IPS DF 19.7 (cell line): ENCODE data around the gene PLIN3.
"Not testable (repeated sequence)": the region's sequence is repeated elsewhere in the genome, so short reads cannot be mapped to it uniquely, and the experiment has no call there.

ENCODE experiments used
- DNase-seq: peaks from one replicate; pipeline ENCODE4 v3.0.0-alpha.2; 2013; ENCODE audit warnings: low read depth, low spot score

The PLIN3 gene

GRCh38 chr19:4867534-4868285, at the start of gene PLIN3:
Gene PLIN3 (minus strand): TSS chr19:4867667. CDS start chr19:4861394, 6,273 bp downstream.
- no peak for DNase-seq

DNA sequence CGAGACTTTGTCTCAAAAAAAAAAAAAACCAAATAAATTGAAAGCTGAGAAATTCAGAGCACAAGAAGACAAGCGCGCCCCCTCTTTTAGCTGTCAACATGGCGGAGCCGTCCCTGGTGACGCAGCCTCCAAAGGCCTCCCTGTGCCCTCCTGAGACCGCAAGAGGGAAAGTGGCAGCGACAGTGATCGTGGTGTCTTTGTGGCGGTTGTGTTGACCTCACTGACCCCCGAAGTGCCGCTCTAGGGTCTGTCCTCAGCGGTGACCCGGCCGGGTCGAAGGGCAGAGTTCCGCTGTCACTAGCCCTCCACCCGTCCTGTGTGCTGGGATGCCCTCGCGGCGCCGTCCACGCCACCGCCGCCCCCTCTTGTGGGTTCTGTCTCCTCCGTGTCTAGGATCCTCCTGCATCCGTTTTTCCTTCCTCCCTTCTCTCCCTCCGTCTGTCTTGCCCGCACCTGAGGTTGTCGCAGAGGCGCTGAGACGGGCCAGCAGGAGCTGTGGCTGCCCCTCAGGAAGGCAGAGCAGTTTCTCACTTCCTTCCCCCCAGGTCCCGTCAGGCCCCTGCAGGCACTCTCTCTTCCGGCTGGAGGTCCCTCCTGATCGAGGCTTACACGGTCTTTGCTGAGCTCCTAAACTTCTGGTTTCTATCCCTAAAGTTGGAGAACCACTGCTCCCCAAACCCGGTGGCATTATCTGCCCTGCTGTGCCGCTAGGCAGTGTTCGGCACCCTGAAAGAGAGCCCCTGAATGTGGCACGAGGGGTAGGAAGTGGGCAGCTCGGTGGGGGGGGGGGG, 49.0 kb upstream of the PLIN3 start:
- no peak for DNase-seq

DNA sequence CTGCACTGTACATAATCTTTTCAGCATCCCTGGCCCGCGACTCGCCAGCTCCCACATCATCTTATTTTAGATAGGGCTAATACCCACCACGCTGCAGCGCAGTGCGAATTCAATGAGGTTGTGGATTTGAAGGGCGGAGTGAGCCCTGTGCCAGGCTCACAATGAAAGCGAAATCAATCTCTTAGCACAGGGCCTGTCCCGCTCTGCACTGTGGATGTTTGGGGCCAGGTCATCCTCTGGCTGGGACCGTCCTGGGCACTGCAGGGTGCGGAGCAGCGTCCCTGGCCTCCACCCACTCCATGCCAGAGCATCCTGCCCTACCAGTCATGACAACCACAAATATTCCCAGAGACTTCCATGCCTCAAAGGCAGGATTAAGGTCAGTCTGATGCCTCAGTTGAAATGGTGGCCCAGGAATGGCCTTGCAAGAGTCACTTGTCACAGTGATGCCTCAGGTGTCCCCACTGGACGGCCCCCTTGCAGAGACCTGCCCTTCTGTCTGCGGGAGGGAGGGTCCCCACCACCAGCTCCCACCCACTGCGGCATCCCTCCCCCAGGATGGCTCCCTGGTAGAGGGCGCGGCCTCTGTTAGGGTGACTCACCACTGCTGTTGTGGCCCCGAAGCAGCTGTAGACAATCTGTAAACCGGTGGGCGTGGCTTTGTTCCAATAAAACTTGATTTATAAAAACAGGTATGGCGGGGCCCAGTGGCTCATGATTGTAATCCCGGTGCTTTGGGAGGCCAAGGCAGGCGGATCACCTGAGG, 47.5 kb upstream of the PLIN3 start:
- no peak for DNase-seq

DNA sequence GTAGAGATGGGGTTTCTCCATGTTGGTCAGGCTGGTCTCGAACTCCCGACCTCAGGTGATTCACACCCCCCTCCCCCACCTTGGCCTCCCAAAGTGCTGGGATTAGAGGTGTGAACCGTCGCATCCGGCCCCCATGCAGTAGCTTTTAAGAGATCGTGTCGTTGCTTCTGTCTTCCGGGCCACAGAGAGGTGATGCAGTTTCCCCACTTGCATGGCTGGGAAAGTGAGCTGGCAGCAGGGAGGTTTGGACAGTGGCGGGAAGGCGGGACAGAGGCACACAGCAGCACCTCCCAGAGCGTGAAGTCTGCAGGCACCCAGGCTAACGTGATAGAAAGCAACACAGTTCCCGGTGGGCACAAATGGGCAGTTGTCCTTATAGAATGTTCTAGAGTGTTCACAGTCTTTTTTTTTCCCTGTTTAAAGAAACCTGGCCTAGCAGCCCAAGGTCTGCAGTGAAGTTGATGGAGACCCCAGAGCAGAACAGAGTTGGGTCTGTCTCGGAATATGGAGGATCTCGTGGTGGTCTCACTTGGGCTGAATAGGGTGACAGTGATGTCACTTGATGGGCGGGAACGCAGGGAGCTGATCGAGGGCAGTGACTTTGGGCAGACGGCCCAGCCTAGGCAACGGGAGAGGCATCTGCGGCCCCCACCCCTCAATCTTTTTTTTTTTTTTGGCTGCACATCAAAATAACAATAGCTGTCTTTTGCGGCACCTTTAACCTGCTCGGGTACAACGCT, 46.7 kb upstream of the PLIN3 start:
- DNase-seq: no peak

DNA sequence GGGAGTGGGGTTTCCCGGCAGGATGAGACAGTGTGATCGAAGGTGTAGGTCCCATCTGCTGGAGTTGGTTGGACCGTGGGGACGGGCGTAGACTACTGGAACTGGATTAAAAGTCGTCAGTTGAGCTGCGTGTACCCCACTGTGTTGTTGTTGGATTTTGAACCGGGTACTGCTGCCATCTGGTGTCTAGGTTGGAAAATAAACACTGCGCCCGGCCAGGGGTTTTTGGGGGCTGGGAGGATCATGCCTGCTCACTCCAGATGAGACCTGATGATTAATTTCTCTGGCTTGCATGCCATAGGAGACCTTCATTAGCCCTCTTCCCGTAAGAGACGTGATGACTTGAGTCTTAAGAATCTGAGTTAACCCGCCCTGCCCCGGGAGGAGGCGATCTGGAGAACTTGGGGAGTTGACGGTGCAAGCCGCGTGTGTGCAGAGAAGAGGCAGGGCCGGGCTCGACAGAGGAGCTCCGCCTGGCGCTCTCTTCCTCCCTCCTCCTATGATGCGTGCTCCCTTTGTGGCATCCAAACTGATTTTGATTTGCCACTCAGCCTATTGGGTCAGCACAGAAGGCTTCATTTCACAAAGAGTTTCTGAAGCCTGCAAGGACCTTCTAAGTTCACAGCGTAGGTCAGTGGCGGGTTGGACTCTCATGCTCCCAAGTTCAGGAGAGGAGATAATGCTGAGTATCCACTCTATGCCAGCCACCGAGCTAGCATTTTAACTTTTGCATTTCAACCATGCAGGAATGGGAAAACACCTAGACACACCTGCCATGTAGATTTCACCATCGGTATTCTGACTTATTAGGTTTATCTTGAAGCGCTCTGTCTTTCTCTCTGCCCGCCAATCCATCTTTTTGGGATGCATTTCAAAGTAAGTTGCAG, 44.6 kb upstream of the PLIN3 start:
- no peak for DNase-seq

DNA sequence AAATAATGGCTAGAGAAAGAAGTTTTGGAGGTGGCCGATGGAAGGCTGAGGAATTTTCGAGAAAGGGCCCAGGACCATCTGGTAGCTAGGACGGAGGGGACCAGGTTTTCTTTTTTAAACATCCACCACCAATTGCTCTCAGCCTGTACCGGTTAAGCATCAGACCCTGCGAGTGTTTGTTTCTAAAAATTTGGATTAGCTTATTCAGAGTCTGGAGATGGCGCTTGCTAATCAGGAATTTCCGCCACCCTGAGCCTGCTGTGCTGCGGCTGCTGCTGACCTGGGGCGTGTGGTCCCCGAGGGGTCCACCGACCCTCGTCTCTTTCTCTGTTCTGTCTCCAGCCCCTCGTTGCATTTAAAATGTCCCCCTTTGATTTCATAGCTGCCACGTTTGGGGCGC, 43.8 kb upstream of the PLIN3 start:
- DNase-seq: no peak

GRCh38 chr19:4910594-4911281, 43.3 kb upstream of the PLIN3 start:
- no peak for DNase-seq

DNA sequence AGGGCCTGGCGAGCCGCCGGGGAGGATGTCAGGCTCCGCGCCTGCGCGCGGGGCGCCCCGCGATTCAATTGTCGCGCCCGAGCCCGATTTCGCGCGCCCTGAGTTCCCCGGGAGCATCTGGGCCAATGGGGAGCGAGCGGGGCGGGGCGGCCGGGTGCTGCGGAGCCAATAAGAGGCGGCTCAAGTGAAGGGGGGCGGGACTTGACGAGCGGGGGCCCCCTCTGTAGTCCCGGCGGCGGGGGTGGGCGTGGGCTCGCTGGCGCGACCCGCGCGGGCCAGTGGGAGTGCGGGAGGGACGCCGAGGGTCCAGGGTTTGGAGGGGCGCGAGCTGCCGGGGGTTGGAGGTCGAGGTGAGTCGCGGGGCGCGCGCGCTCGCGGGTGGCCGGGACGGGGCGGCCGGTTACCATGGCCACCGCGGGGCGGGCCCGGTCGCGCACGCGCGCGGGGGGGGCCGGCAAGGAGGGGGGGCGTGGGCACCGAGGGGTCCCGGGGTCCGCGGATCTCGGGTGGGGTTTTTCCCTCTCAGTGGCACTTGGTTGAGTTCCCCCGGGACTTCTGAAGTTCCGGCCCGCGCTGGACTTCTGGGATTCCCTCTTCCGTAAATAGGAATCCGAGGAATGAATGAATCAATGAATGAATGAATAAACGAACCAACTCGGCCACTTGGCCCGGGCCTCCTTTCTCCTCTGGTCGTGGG, 42.6 kb upstream of the PLIN3 start:
- no peak for DNase-seq

DNA sequence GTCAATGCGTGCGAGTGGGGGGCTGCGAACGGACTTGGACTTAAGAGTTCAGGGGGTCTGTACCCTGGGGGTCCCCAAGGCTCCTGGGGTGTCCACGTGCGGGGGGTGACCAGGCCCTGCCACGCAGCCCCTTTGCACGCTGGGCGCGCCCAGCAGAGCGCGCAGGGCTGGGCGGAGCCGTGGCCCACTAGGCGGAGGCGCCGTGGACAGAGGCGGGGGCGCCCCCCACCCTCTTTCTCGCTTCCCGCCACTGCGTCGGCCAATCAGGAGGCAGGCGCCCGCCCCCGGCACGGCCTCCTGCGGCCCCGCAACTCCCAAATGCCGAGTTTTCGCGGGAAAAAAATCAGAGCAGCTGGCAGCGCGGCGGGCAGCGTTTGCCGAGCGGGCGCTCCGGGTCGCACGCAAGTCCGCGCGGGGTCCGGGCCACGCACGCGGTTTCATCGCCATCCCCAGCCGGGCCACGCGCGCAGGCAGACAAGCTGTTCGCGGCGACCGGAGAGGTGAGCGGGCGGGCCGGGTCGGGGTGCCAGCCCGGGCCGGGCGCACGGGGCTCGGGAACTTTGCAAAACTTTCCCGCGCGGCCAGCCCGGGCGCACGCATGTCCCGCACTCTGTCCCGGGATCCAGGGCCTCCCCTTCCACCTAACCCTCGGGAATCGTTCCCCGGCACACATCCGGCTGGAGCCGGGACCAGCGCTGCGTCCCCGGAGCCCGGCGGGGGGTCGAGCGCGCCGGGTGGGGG, 41.9 kb upstream of the PLIN3 start, which contains the start of gene UHRF1:
Gene UHRF1 (plus strand): TSS at position 346 of the 741 bp plus-strand sequence. CDS start 1,385 bp downstream, outside the sequence.
- DNase-seq: no peak

DNA sequence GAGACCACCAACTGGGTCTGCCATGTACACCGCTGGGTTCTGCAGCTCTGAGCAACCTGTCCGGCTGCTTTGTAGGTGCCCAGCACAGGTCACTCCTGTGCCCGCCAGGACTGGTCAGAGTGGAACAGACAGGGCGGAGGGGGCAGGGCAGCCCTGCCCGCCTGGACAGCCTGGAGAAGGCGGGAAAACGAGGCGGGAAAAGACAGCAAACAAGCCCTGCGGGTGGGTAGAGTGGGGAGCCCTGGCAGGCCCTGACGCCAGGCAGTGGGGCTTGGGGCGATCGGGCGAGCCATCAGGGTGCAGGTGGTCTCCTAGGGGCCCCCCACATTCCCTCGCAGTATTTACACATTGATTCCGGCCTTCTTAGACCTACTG, 41.3 kb upstream of the PLIN3 start:
- no peak for DNase-seq

GRCh38 chr19:4908360-4908759, 40.9 kb upstream of the PLIN3 start:
- no peak for DNase-seq

- no peak for DNase-seq
These were observed 39.5 kb upstream of the PLIN3 start for GRCh38 chr19:4906963-4907362.

GRCh38 chr19:4904481-4904880, 37.0 kb upstream of the PLIN3 start:
- no peak for DNase-seq

GRCh38 chr19:4902796-4903195, 35.3 kb upstream of the PLIN3 start, which contains the start of gene ARRDC5:
Gene ARRDC5 (minus strand): TSS chr19:4902896. CDS start chr19:4902825, 71 bp downstream.
- no peak for DNase-seq

DNA sequence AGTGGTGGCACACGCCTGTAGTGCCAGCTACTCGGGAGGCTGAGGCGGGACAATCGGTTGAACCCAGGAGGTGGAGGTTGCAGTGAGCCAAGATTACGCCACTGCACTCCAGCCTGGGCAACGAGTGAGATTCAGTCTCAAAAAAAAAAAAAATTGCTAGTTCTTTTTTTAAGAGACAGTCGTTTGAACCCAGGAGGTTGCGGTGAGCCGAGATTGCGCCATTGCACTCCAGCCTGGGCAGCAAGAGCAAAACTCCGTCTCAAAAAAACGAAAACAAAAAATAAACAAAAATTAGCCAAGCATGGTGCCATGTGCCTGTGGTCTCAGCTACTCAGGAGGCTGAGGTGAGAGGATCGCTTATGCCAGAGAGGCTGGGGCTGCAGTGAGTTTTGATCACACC, 33.4 kb upstream of the PLIN3 start:
- not testable (repeated sequence) for DNase-seq

- DNase-seq: no peak
These were observed 29.7 kb upstream of the PLIN3 start for GRCh38 chr19:4897146-4897545.

- DNase-seq: no peak
These were observed 28.9 kb upstream of the PLIN3 start for GRCh38 chr19:4896372-4896771.

DNA sequence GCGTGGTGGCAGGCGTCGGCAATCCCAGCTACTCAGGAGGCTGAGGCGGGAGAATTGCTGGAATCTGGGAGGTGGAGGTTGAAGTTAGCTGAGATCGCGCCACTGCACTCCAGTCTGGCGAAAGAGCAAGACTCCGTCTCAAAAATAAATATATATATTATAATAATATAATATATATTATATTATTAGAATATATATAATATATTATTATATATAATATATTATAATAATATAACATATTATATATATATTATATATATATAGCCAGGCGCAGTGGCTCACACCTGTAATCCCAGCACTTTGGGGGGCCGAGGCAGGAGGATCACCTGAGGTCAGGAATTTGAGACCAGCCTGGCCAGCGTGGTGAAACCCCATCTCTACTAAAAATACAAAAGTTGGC, 25.5 kb upstream of the PLIN3 start:
- not testable (repeated sequence) for DNase-seq
